CD4-positive, alpha-beta T cell treated with Interleukin-10 for 1 hour (primary cell): ENCODE data around the gene RNF214.
"Not testable (repeated sequence)": the region's sequence is repeated elsewhere in the genome, so short reads cannot be mapped to it uniquely, and the experiment has no call there.

Experiments
- DNase-seq: peaks from one replicate; pipeline ENCODE4 v3.0.0-alpha.2; 2020

RNF214 gene

GRCh38 chr11:117232911-117233409 is 489 bp downstream of the RNF214 start:
- peak; percentile 11 for DNase-seq

GRCh38 chr11:117238221-117238620 is 5.8 kb downstream of the RNF214 start:
- no peak for DNase-seq

- DNase-seq, result no peak
Measured at GRCh38 chr11:117239295-117239694, 6.8 kb downstream of the RNF214 start.

- no peak for DNase-seq
Measured at GRCh38 chr11:117248341-117248740, 15.9 kb downstream of the RNF214 start.

- no peak for DNase-seq
Measured at GRCh38 chr11:117249571-117249970, 17.1 kb downstream of the RNF214 start.

GRCh38 chr11:117251506-117251905 is 19.0 kb downstream of the RNF214 start:
- no peak for DNase-seq

- DNase-seq, result no peak
Measured at GRCh38 chr11:117255966-117256365, 23.5 kb downstream of the RNF214 start.

GRCh38 chr11:117256573-117256972 is 24.1 kb downstream of the RNF214 start:
- DNase-seq, result no peak

- no peak for DNase-seq
Measured at GRCh38 chr11:117258576-117258975, 26.1 kb downstream of the RNF214 start.

- no peak for DNase-seq
Measured at GRCh38 chr11:117259417-117259816, 26.9 kb downstream of the RNF214 start.

- DNase-seq, result not testable (repeated sequence)
Measured at GRCh38 chr11:117264624-117265323, 32.3 kb downstream of the RNF214 start.

GRCh38 chr11:117265745-117266144 is 33.3 kb downstream of the RNF214 start:
- DNase-seq, result no peak

- no peak for DNase-seq
Measured at GRCh38 chr11:117269856-117270255, 37.4 kb downstream of the RNF214 start.

GRCh38 chr11:117271208-117271607 is 38.7 kb downstream of the RNF214 start:
- no peak for DNase-seq

- not testable (repeated sequence) for DNase-seq
Measured at GRCh38 chr11:117272175-117272574, 39.7 kb downstream of the RNF214 start.

GRCh38 chr11:117273550-117274289 is 41.2 kb downstream of the RNF214 start:
- DNase-seq, result no peak

GRCh38 chr11:117278347-117278746 is 45.9 kb downstream of the RNF214 start:
- no peak for DNase-seq

GRCh38 chr11:117279711-117280376 is 47.4 kb downstream of the RNF214 start:
- peak; percentile 38 for DNase-seq

- no peak for DNase-seq
Measured at GRCh38 chr11:117281159-117281558, 48.7 kb downstream of the RNF214 start.

GRCh38 chr11:117281869-117282268 is 49.4 kb downstream of the RNF214 start:
- no peak for DNase-seq

- DNase-seq, result no peak
Measured at GRCh38 chr11:117282956-117283355, 50.5 kb downstream of the RNF214 start.

- no peak for DNase-seq
Measured at GRCh38 chr11:117284053-117284452, 51.6 kb downstream of the RNF214 start.

- DNase-seq, result no peak
Measured at GRCh38 chr11:117286588-117286987, 54.1 kb downstream of the RNF214 start.

GRCh38 chr11:117287668-117288067 is 55.2 kb downstream of the RNF214 start:
- DNase-seq, result no peak
